LoVo (cell line): ENCODE results near the gene TMED10.
"Not testable (repeated sequence)": the region's sequence is repeated elsewhere in the genome, so short reads cannot be mapped to it uniquely, and the experiment has no call there.

Experiments
- DNase-seq: peaks from one replicate; pipeline ENCODE4 v3.0.0-alpha.2; 2016; ENCODE audit warnings: low spot score

The TMED10 gene

DNA sequence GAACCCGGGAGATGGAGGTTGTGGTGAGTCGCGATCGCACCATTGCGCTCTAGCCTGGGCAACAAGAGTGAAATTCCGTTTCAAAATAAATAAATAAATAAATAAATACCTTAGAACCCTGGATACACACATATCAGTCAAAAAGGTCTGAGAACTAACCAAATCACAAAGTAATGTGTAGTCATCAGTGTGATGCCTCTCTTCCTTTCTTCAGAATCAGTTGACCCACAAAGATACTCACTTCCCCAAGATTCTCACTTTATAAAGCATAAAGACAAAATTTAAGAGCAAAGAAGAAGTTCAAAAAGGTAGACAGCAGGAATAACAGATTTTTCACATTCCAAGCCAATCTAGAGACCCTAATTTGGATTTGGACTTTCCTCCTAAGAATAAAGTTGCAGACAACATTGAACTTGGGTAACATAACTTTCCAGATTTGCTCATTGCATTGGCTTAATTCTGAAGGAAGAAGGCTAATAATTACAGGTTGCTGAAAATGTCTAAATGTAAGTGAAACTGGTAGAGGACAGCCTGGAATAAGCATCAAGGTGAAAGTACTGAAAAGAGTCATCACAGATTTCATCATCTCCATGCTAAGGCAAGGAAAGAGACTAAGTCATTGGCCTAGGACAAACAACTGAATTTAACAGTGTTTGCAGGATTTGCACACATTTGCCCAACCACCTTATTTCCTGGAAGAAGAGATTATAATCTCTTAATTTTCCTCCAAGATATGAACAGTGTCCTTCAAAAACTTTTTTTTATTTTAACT lies 17.4 kb downstream of the TMED10 start:
- no peak for DNase-seq

- DNase-seq = no peak
Observed at GRCh38 chr14:75156901-75157300, 19.5 kb downstream of the TMED10 start.

DNA sequence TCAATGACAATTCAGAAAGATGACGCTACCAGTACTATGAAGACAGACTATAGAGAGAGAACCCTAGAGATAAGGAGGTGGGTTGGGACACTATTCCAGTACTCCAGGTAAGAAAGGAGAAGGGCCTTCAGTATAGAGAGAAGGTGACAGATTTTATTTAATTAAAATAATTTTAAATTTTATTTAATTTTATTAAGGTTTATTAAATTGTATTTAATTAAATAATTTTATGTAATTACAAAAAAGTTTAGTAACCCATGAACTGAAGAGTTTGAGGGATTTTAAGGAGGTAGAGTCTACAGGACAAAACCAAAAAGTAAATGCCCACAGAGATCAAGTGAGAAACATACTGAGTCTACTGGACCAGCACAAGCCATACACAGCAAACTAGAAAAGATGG lies 20.3 kb downstream of the TMED10 start:
- no peak for DNase-seq

DNA sequence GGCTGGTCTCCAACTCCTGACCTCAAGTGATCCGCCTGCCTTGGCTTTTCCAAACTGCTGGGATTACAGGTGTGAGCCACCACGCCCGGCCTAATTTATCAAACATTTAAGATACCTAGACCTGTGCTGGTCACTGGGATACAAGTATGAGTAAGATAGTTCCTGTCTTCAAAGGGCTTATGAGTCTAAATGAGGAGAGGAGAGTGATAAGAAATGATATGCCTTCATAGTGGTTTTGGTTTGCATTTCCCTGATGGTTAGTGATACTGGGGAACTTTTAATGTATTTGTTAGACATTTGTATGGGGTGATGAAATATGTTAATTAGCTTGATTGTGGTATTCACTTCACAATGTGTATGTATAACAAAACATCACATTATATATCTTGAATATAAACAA lies 21.2 kb downstream of the TMED10 start:
- DNase-seq = no peak

GRCh38 chr14:75153295-75153694 lies 23.1 kb downstream of the TMED10 start:
- no peak for DNase-seq

GRCh38 chr14:75151851-75152250 lies 24.6 kb downstream of the TMED10 start:
- no peak for DNase-seq

- DNase-seq = not testable (repeated sequence)
Observed at GRCh38 chr14:75150637-75151036, 25.8 kb downstream of the TMED10 start.

DNA sequence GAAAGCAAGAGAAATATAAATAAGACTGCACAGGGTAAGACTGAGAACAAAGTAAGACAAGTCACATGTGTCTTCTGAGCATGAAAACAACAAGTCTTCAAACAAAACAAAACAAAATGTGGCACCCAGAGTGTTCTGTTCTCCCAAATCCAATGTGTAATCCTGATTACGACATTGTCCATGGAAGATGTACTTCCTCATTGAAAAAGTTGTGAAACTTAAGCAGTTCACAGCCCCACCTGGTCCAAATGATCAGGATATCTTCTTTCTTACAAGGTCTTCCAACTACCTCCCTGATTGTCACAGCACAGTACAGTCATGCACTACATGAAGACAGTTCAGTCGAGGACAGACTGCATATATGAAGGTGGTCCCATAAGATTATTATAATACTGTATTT lies 26.3 kb downstream of the TMED10 start:
- DNase-seq = no peak

- no peak for DNase-seq
Observed at GRCh38 chr14:75147423-75148071, 28.9 kb downstream of the TMED10 start.

GRCh38 chr14:75144944-75145343 lies 31.5 kb downstream of the TMED10 start:
- DNase-seq = no peak

DNA sequence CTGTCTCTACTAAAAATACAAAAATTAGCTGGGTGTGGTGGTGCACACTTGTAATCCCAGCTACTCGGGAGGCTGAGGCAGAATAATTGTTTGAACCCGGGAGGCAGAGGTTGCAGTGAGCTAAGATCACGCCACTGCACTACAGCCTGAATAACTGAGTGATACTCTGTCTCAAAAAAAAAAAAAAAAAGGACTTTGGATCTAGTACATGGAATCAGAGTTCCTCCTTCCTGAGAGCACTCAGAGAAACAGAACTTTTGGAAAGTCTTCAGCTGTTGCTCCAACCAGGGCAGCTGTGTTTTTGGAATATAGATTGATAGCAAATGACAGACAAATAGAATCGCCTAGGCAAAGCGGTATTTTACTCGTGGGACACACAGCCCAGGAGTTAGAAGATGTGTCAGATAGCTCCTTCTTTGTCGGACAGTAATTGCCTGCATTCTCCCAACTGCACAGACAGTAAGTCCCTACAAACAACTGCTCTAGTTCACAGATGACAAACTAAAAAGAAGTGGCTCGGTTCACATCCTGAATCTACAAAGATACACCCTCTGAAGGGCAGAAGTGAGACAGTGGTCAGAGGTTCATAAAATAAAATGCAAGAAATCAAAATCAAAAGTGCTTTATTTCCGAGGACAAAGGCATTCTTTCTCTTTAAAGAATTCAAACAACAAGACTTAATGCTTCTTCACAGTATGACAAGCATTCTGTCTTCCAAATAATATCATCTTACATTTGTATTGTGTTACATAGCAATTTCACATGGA lies 32.5 kb downstream of the TMED10 start:
- no peak for DNase-seq

GRCh38 chr14:75142494-75142893 lies 33.9 kb downstream of the TMED10 start:
- no peak for DNase-seq

- no peak for DNase-seq
Observed at GRCh38 chr14:75141967-75142366, 34.4 kb downstream of the TMED10 start.

GRCh38 chr14:75141062-75141461 lies 35.4 kb downstream of the TMED10 start:
- DNase-seq = no peak

DNA sequence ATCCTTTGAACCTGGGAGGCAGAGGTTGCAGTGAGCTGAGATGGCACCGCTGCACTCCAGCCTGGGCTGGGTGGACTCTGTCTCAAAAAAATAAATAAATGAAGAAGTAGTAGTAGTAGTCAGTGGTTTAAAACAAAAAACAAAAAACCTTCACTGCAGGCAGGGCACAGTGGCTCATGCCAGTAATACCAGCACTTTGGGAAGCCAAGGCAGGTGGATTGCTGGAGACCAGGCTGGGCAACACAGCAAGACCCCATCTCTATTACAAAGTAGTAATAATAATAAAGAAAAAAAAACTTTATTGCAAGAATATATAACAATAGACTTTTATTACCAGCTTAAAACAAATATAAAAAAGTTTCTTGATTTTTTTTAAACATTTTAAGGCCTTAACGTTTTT lies 35.8 kb downstream of the TMED10 start:
- DNase-seq = no peak

- no peak for DNase-seq
Observed at GRCh38 chr14:75139185-75139584, 37.2 kb downstream of the TMED10 start.

- DNase-seq = no peak
Observed at GRCh38 chr14:75138492-75138891, 37.9 kb downstream of the TMED10 start.

GRCh38 chr14:75134644-75135043 lies 41.8 kb downstream of the TMED10 start:
- DNase-seq = no peak

DNA sequence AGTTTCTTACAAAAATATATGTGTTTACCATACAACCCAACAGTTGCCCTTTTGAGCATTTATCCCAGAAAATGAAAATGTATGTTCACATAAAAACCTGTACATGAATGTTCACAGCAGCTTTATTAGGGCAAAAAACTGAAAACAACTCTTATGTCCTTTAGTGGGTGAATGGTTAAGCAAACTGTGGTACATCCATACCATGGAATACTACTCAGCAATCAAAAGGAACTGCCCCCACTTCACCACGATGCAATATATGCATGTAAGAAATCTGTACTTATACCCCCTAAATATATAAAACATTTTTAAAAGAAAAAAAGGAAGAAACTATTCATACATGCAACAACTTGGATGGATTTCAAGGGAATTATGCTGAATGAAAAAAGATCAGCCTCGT lies 42.8 kb downstream of the TMED10 start:
- DNase-seq = no peak

GRCh38 chr14:75132382-75133086 lies 43.9 kb downstream of the TMED10 start:
- DNase-seq = peak; percentile 70

GRCh38 chr14:75128596-75128990 lies 47.8 kb downstream of the TMED10 start:
- DNase-seq = no peak

DNA sequence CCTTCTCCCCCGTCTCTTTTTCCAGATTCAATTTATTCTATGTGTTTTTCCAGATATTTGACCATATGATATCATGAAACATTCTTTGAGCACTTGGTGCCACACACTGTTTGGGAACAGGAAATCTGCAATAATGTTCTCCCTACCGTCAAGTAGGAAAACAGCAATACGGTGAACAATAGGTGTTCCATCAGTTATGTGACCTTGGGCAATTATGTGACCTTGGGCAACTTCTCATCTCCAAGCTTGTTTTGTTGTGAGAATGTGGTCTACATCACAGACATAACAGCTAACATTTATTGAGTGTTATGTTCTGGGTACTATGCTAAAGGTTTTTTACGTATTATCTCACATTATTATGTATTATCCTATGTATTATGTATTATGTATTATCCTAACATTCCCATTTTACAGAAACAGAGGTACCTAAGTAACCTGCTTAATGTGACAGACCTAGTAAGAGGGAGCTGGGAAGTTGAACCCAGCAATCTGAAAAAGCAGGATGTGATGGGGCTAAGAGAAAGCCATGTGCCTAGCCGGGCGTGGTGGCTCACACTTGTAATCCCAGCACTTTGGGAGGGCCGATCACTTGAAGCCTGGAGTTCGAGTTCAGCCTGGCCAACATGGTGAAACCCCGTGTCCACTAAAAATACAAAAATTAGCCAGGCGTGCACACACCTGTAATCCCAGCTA lies 48.4 kb downstream of the TMED10 start:
- DNase-seq = peak; percentile 19
